Heart right ventricle (tissue), 16 donors: ENCODE data around the gene CLIP3. TPM values are rescaled to one million over a fixed set of nuclear protein-coding genes. Genes with fewer than 3 reads are reported as not detected.

Source experiments
- ATAC-seq, 8 donors: fragments of 200-7000 bp; cut with Tn5 transposase; one replicate each; pipeline ENCODE4 v1.9.1; 2020; ENCODE audit warnings: mild to moderate bottlenecking in 8 of 8, moderate library complexity in 8 of 8, moderate number of reproducible peaks in 1 of 8
- DNase-seq, 2 donors: peaks; one replicate each; pipeline ENCODE4 v3.0.0-alpha.2; 2020
- H3K27ac ChIP-seq, 10 donors: fragments of 200-600 bp; sonication (generic) in 2 of 10; one replicate each; pipeline versions ENCODE4 v1.5.0 to v1.8.0; 2020 to 2022; ENCODE audit warnings: mild to moderate bottlenecking in 3 of 10
- H3K27me3 ChIP-seq, 7 donors: fragments of 200-600 bp; one replicate each; pipeline ENCODE4 v1.8.0; 2021 to 2022; ENCODE audit warnings: mild to moderate bottlenecking in 2 of 7
- H3K36me3 ChIP-seq, 9 donors: fragments of 200-600 bp; sonication (generic) in 1 of 9; one replicate each; pipeline versions ENCODE4 v1.5.0 to v1.8.0; 2020 to 2022; ENCODE audit warnings: mild to moderate bottlenecking in 2 of 9
- H3K4me1 ChIP-seq, 9 donors: fragments of 200-600 bp; sonication (generic) in 1 of 9; one replicate each; pipeline versions ENCODE4 v1.5.0 to v1.8.0; 2020 to 2022; ENCODE audit warnings: mild to moderate bottlenecking in 4 of 9
- H3K4me3 ChIP-seq, 10 donors: fragments of 200-600 bp; sonication (generic) in 2 of 10; one replicate each; pipeline versions ENCODE4 v1.5.0 to v1.8.0; 2020 to 2022; ENCODE audit warnings: mild to moderate bottlenecking in 7 of 10, moderate library complexity in 2 of 10
- H3K9me3 ChIP-seq, 11 donors: fragments of 200-600 bp in 10 of 11; sonication (generic) in 2 of 11; one replicate each; pipeline versions ENCODE4 v1.5.0 to v1.8.0; 2013 to 2022; ENCODE audit warnings: mild to moderate bottlenecking in 2 of 11, control low read depth in 1 of 11, moderate library complexity in 1 of 11
- CTCF ChIP-seq, 9 donors: fragments of 200-600 bp; sonication (generic) in 2 of 9; IDR thresholded peaks; one replicate each; pipeline versions ENCODE4 v1.5.0 to v1.8.0; 2021 to 2022; ENCODE audit warnings: antibody characterized with exemption in 9 of 9, mild to moderate bottlenecking in 5 of 9, moderate library complexity in 1 of 9
- WGBS, 2 donors: extraction: QIAGEN DNeasy Blood & Tissue Kit; methylation state at CpG; one replicate each; pipeline ENCODE4 v1.1.7; 2013; ENCODE audit warnings: inconsistent platforms in 1 of 2; 5-methylcytosine and 5-hydroxymethylcytosine counted together
- intact Hi-C, 10 donors: fragments of 100-400 bp; cut with DNase I; formaldehyde crosslinking; loops; one replicate each; pipeline versions ENCODE4 v1.11.1 to v1.14.2; 2022
- polyA plus RNA-seq, 2 donors: library from polyadenylated mRNA; stranded (reverse); fragments of 200-250 nt; gene quantifications; one replicate each; pipeline ENCODE4 v1.2.3, GENCODE V29; 2013
- total RNA-seq, 10 donors: library from RNA; stranded (reverse); fragmentation: NEBNext Ultra II Directional in 3 of 10; extraction: Animal tissue kit (Norgen Biotek cat#: 25700) in 3 of 10; gene quantifications; one replicate each; pipeline versions ENCODE4 v1.2.1 to v1.2.4, GENCODE V29; 2021 to 2023
- donor health status: Arrhythmogenic right ventricular cardiomyopathy.
- donor health status: ischemic (EF 13 %, LVEDD 7.1; RV severe dilation, severe dysfunction).
- donor health status: healthy with polysubstance abuse.
- donor health status: DM: no; HTN: yes; CAD: no.
- donor health status: DM: no; HTN: no; CAD: no.
- donor health status: ischemic (EF 25% LVEDD 6.9; RV normal size, moderate dysfunction).
- donor health status: ischemic (EF 25% LVEDD 5.7; RV mildly dilated, moderate dysfunction).
- donor health status: healthy.
- donor health status: DM: yes; HTN: yes; CAD: no.
- donor health status: Ischemic cardiomyopathy.
- donor health status: ischemic (EF 35%, LVEDD 5.7; RV mildly dilated, moderate dysfunction).
- donor health status: nonischemic (EF 11% LVEDD 7.7; RV severe dilation, severe dysfunction).
- donor health status: DM: yes; HTN: yes; CAD: no.
- donor health status: PGD.
- donor health status: ischemic (EF 29% LVEDD 5.4; RV normal size, mild dysfunction).
- donor health status: nonischemic (EF 23%, LVEDD 6.1; RV moderate dilation, normal function).

Gene CLIP3
- total and polyA plus RNA-seq, 12 donors = 1.2 to 7.5 (median 3.8) TPM

- ATAC-seq (no peak), DNase-seq (no peak)
- Histone ChIP-seq H3K9me3 (no peaks in the 10 kb centered on the region), H3K36me3 (no peaks in the 10 kb centered on the region), H3K4me3 (peak overlapping the region in 9 of 10 donors; percentile 12 to 50 (median 43)), H3K27me3 (no peaks in the 10 kb centered on the region), H3K4me1 (peaks cover 6 to 31% (median 14%) of the 10 kb centered on the region in 9 donors), H3K27ac (peak overlapping the region in 6 of 10 donors; percentile 13 to 40 (median 36))
- 50 to 57% methylated on average over 15 of the region's 15 CpGs for WGBS, 2 donors
- TF ChIP-seq CTCF (IDR thresholded peaks at IDR 0.05) = no peak
- intact Hi-C loops = loop anchor here in 1 of 10 donors (5.0 kb wide), 1 partner anchor 42 kb away; the partner anchor contains the start of genes THAP8 and WDR62
Measured at GRCh38 chr19:36009633-36010379, 22.9 kb downstream of the CLIP3 start.

DNA sequence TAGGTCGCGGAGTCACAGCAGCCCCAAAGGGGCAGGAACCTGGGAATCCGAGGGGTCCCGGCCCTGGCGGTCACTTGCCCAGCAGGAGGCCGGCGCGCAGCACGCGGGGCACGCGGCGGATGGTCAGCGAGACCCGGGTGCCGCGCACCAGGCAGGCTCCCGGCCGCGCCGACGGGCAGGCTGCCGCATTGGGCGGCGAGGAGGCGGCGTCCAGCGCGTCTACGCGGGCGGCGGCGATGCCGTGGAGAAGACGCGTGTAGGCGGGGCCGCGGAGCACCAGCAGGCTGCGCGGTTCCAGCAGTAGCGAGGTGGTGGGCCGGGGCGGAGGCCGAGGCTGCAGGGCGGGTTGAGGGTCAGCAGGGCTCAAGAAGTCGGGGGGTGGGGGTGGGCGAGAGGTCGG, 23.5 kb downstream of the CLIP3 start:
- peak; percentile 20 to 64 (median 38) for ATAC-seq

GRCh38 chr19:36008336-36008978, 24.2 kb downstream of the CLIP3 start, which contains the start of gene SYNE4:
TSS of gene SYNE4 (minus strand) at chr19:36008813. CDS start at chr19:36008681, 132 bp downstream.
- TF ChIP-seq CTCF (IDR thresholded peaks at IDR 0.05) = no peak
- Histone ChIP-seq H3K9me3 (no peaks in the 10 kb centered on the region), H3K27me3 (no peaks in the 10 kb centered on the region), H3K27ac (peak within 1 kb of the TSS in 6 of 10 donors; percentile 13 to 40 (median 36)), H3K4me3 (peak within 1 kb of the TSS in 9 of 10 donors; percentile 12 to 50 (median 43)), H3K36me3 (peaks cover 0 to 9% (median 0%) of the 10 kb centered on the region in 9 donors), H3K4me1 (peaks cover 3 to 23% (median 10%) of the 10 kb centered on the region in 9 donors)
- ATAC-seq (no peak), DNase-seq (no peak)
- WGBS, 2 donors = 55 to 56% methylated on average over 19 of the region's 19 CpGs
- intact Hi-C loops = no loop called here

More for the DNA sequence above, 23.5 kb downstream of the CLIP3 start:
- DNase-seq = peak; percentile 45 to 76
- Histone ChIP-seq H3K4me1 (peaks cover 4 to 27% (median 12%) of the 10 kb centered on the region in 9 donors), H3K27me3 (no peaks in the 10 kb centered on the region), H3K9me3 (no peaks in the 10 kb centered on the region), H3K4me3 (peak overlapping the region in 9 of 10 donors; percentile 12 to 50 (median 43)), H3K27ac (peak overlapping the region in 6 of 10 donors; percentile 13 to 40 (median 36)), H3K36me3 (peaks cover 0 to under 1% (median 0%) of the 10 kb centered on the region in 9 donors)
- 2% methylated on average over 50 of the region's 50 CpGs for WGBS, 2 donors
- intact Hi-C loops = no loop called here
- no peak for TF ChIP-seq CTCF (IDR thresholded peaks at IDR 0.05)

DNA sequence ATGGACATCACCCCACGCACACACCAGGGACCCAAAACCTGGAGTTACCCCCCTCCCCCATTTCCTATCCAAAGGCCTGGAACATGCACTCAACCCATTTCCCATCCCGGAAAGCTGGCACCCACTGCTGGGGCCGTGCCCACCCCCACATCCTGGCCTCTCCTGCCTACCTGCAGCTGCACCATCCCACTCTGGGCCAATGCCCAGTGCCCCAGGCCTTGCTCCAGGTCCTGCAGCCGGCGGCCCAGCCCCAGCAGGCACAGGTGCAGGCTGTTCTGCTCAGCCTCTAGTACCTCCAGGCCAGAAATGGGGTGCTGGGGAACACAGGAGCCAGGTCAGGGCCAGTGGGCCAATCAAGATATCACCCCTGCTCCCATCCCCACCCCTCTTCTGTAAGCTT, 25.7 kb downstream of the CLIP3 start:
- Histone ChIP-seq H3K4me3 (no peak overlapping the region), H3K27ac (no peak overlapping the region)

More for the DNA sequence above, 25.7 kb downstream of the CLIP3 start:
- ATAC-seq (no peak), DNase-seq (no peak)
- 83 to 84% methylated on average over 5 of the region's 5 CpGs for WGBS, 2 donors
- H3K27me3 ChIP-seq = no peaks in the 10 kb centered on the region
- no peaks in the 10 kb centered on the region for H3K9me3 ChIP-seq
- H3K4me1 ChIP-seq = peaks cover 0 to 15% (median 5%) of the 10 kb centered on the region in 9 donors
- no peak for TF ChIP-seq CTCF (IDR thresholded peaks at IDR 0.05)
- H3K36me3 ChIP-seq = peaks cover 0 to 16% (median 0%) of the 10 kb centered on the region in 9 donors
- intact Hi-C loops = no loop called here
